IMR-90 (cell line): Measurements from ENCODE around the gene PSMD6. TPM values are rescaled to one million over a fixed set of nuclear protein-coding genes. Genes with fewer than 3 reads are reported as not detected.

Experiments
- ATAC-seq: fragments of 200-7000 bp; cut with Tn5 transposase; 2 replicates; pipeline ENCODE4 v1.9.1; 2020; ENCODE audit warnings: low read depth, mild to moderate bottlenecking, moderate library complexity
- BruUV-seq: library from RNA; stranded (reverse); fragments of 400-500 nt; replicated peaks from 2 replicates; lab custom pipeline; 2021; lab: Mats Ljungman, UMichigan
- CTCF ChIA-PET: fragments of 300-600 bp; formaldehyde crosslinking; extraction: SDS; loops from one replicate; lab custom pipeline; 2021; ENCODE audit warnings: antibody characterized with exemption; lab: Yijun Ruan, JAX
- POLR2A ChIA-PET: fragments of 300-600 bp; sonication (Branson Sonifier 250); formaldehyde crosslinking; loops from one replicate; lab custom pipeline; 2022; ENCODE audit warnings: antibody characterized with exemption; ENCODE audit not compliant: unreplicated experiment; lab: Charles Lee
- DNase-seq: peaks from one replicate; pipeline ENCODE4 v3.0.0; 2013
- H2AFZ ChIP-seq: replicated peaks from 2 replicates; pipeline ENCODE3; 2013; ENCODE audit warnings: low read length, mild to moderate bottlenecking; ENCODE audit not compliant: poor library complexity
- H2AK5ac ChIP-seq: 2 replicates; pipeline ENCODE4 v1.6.1; 2013; ENCODE audit warnings: low read depth, low read length, inconsistent platforms
- H2AK9ac ChIP-seq: replicated peaks from 2 replicates; pipeline ENCODE3; 2013; ENCODE audit warnings: mild to moderate bottlenecking, low read depth, low read length, moderate library complexity; ENCODE audit not compliant: poor library complexity
- H2BK120ac ChIP-seq: 2 replicates; pipeline ENCODE4 v1.6.1; 2013; ENCODE audit warnings: low read depth, low read length, inconsistent platforms
- H2BK15ac ChIP-seq: 3 replicates; pipeline ENCODE4 v1.6.1; 2013; ENCODE audit warnings: low read depth, low read length, inconsistent platforms
- H2BK20ac ChIP-seq: 2 replicates; pipeline ENCODE4 v1.6.1; 2013; ENCODE audit warnings: low read depth, mild to moderate bottlenecking, inconsistent platforms, low read length, moderate library complexity
- H2BK5ac ChIP-seq: 2 replicates; pipeline ENCODE4 v1.6.1; 2013; ENCODE audit warnings: mild to moderate bottlenecking, low read depth, low read length, inconsistent platforms; ENCODE audit not compliant: poor library complexity, severe bottlenecking
- H3K14ac ChIP-seq: replicated peaks from 2 replicates; pipeline ENCODE4 v1.6.1; 2013; ENCODE audit warnings: low read depth, low read length, inconsistent platforms
- H3K18ac ChIP-seq: 2 replicates; pipeline ENCODE4 v1.6.1; 2013; ENCODE audit warnings: low read depth, low read length, control low read depth
- H3K23ac ChIP-seq: 2 replicates; pipeline ENCODE4 v1.6.1; 2013; ENCODE audit warnings: low read depth, low read length, inconsistent platforms
- H3K27ac ChIP-seq: 2 replicates; pipeline ENCODE4 v1.5.1; 2013; ENCODE audit warnings: mild to moderate bottlenecking, control low read depth, low read length; ENCODE audit not compliant: insufficient read depth
- H3K27me3 ChIP-seq: 2 replicates; pipeline ENCODE4 v1.6.1; 2013; ENCODE audit warnings: low read length; ENCODE audit not compliant: control insufficient read depth, insufficient read depth
- H3K36me3 ChIP-seq: 2 replicates; pipeline ENCODE4 v1.6.1; 2013; ENCODE audit warnings: low read length, mixed read lengths; ENCODE audit not compliant: control insufficient read depth, insufficient read depth
- H3K4ac ChIP-seq: 2 replicates; pipeline ENCODE4 v1.6.1; 2013; ENCODE audit warnings: low read depth, low read length, inconsistent platforms
- H3K4me1 ChIP-seq: 2 replicates; pipeline ENCODE4 v1.6.1; 2013; ENCODE audit warnings: low read length, mixed read lengths; ENCODE audit not compliant: control insufficient read depth, insufficient read depth
- H3K4me2 ChIP-seq: 2 replicates; pipeline ENCODE4 v1.6.1; 2013; ENCODE audit warnings: low read depth, mild to moderate bottlenecking, control low read depth, low read length, moderate library complexity
- H3K4me3 ChIP-seq: 2 replicates; pipeline ENCODE4 v1.5.1; 2013; ENCODE audit warnings: low read depth, mild to moderate bottlenecking, control low read depth, low read length, moderate library complexity; ENCODE audit not compliant: insufficient read depth
- H3K56ac ChIP-seq: 2 replicates; pipeline ENCODE4 v1.6.1; 2013; ENCODE audit warnings: low read length, inconsistent platforms; ENCODE audit not compliant: insufficient read depth; ENCODE audit errors: extremely low read depth
- H3K79me1 ChIP-seq, 2 experiments: 2 replicates each; pipeline ENCODE4 v1.6.1; 2013; ENCODE audit warnings: low read length in 2 of 2, inconsistent platforms in 1 of 2, low read depth in 1 of 2
- H3K9ac ChIP-seq: 2 replicates; pipeline ENCODE4 v1.6.1; 2013; ENCODE audit warnings: low read depth, low read length, control low read depth
- H3K9me1 ChIP-seq: 2 replicates; pipeline ENCODE4 v1.6.1; 2013; ENCODE audit warnings: low read length, inconsistent platforms; ENCODE audit not compliant: insufficient read depth
- H3K9me3 ChIP-seq: 2 replicates; pipeline ENCODE4 v1.6.1; 2013; ENCODE audit warnings: low read length; ENCODE audit not compliant: control insufficient read depth, insufficient read depth
- H4K20me1 ChIP-seq: 2 replicates; pipeline ENCODE4 v1.6.1; 2013; ENCODE audit warnings: low read length, inconsistent platforms; ENCODE audit not compliant: insufficient read depth
- H4K5ac ChIP-seq: 2 replicates; pipeline ENCODE4 v1.6.1; 2013; ENCODE audit warnings: mild to moderate bottlenecking, low read depth, low read length, control low read depth
- H4K8ac ChIP-seq, 2 experiments: 2 replicates each; pipeline ENCODE4 v1.6.1; 2013; ENCODE audit warnings: low read depth in 2 of 2, low read length in 2 of 2, control low read depth in 1 of 2, inconsistent platforms in 1 of 2
- H4K91ac ChIP-seq: 2 replicates; pipeline ENCODE4 v1.6.1; 2013; ENCODE audit warnings: low read depth, low read length, inconsistent platforms; ENCODE audit not compliant: insufficient read depth
- BHLHE40 ChIP-seq: fragments of 150-350 bp; IDR thresholded peaks from 2 replicates; pipeline ENCODE4 v1.6.1; 2016; ENCODE audit warnings: mild to moderate bottlenecking, low read depth, low read length
- CEBPB ChIP-seq: IDR thresholded peaks from 2 replicates; pipeline ENCODE4 v1.6.1; 2012; ENCODE audit warnings: low read depth, low read length, improper control_type of control experiment
- CHD1 ChIP-seq: IDR thresholded peaks from 2 replicates; pipeline ENCODE4 v1.6.1; 2012; ENCODE audit warnings: low read depth, low read length, improper control_type of control experiment
- CTCF ChIP-seq: conservative IDR thresholded peaks from 2 replicates; pipeline ENCODE4 v1.5.1; 2012; ENCODE audit warnings: mild to moderate bottlenecking, low read depth, low read length, improper control_type of control experiment
- ELK1 ChIP-seq: fragments of 150-350 bp; IDR thresholded peaks from 2 replicates; pipeline ENCODE4 v1.6.1; 2016; ENCODE audit warnings: low read depth, mild to moderate bottlenecking, low read length, moderate library complexity, borderline replicate concordance
- MAFK ChIP-seq: IDR thresholded peaks from 2 replicates; pipeline ENCODE4 v1.6.1; 2012; ENCODE audit warnings: low read depth, low read length, improper control_type of control experiment
- MAZ ChIP-seq: IDR thresholded peaks from 2 replicates; pipeline ENCODE4 v1.6.1; 2012; ENCODE audit warnings: low read depth, mild to moderate bottlenecking, low read length, improper control_type of control experiment, moderate library complexity, borderline replicate concordance
- MXI1 ChIP-seq: IDR thresholded peaks from 2 replicates; pipeline ENCODE4 v1.6.1; 2012; ENCODE audit warnings: low read depth, mild to moderate bottlenecking, low read length, moderate library complexity, borderline replicate concordance
- POLR2A ChIP-seq: IDR thresholded peaks from 2 replicates; pipeline ENCODE4 v1.6.1; 2012; ENCODE audit warnings: mild to moderate bottlenecking, low read depth, low read length
- RAD21 ChIP-seq: IDR thresholded peaks from 2 replicates; pipeline ENCODE4 v1.6.1; 2012; ENCODE audit warnings: low read length, improper control_type of control experiment
- RCOR1 ChIP-seq: IDR thresholded peaks from 2 replicates; pipeline ENCODE4 v1.6.1; 2012; ENCODE audit warnings: mild to moderate bottlenecking, low read length, improper control_type of control experiment; ENCODE audit not compliant: insufficient replicate concordance
- SMC3 ChIP-seq: fragments of 150-350 bp; IDR thresholded peaks from 2 replicates; pipeline ENCODE4 v1.6.1; 2016; ENCODE audit warnings: low read depth, mild to moderate bottlenecking, antibody characterized with exemption, low read length, moderate library complexity
- USF2 ChIP-seq: fragments of 150-350 bp; IDR thresholded peaks from 2 replicates; pipeline ENCODE4 v1.6.1; 2017; ENCODE audit warnings: mild to moderate bottlenecking, antibody characterized with exemption, low read length, low read depth
- WGBS, 2 experiments: methylation state at CpG; one replicate each; pipeline versions ENCODE4 v1.1.5 to v1.1.7; 2013; ENCODE audit warnings: missing lambda C conversion rate in 2 of 2; ENCODE audit not compliant: insufficient read length in 1 of 2; ENCODE audit errors: extremely low coverage in 2 of 2; 5-methylcytosine and 5-hydroxymethylcytosine counted together
- dilution Hi-C: fragments of 300-500 bp; cut with HindIII; formaldehyde crosslinking; loops from one replicate; pipeline ENCODE4 v1.14.3; 2018; ENCODE audit warnings: low sequenced_read_pairs; ENCODE audit not compliant: unreplicated experiment
- in situ Hi-C: fragments of 300-500 bp; cut with MboI; formaldehyde crosslinking; loops from 3 replicates; pipeline ENCODE4 v1.14.3; 2019; ENCODE audit warnings: low sequenced_read_pairs, inconsistent platforms, mixed read lengths
- intact Hi-C: fragments of 100-400 bp; cut with micrococcal nuclease; formaldehyde crosslinking; loops from 2 replicates; pipeline ENCODE4 v1.10.0; 2022
- polyA plus RNA-seq, 3 experiments: library from polyadenylated mRNA; depleted of rRNA; stranded (reverse); fragments of >200 nt; gene quantifications; 2 replicates each; pipeline ENCODE4 v1.2.3, GENCODE V29; 2012; ENCODE audit warnings: low replicate concordance in 1 of 3
- total RNA-seq: library from RNA; depleted of rRNA; stranded (reverse); fragments of >200 nt; gene quantifications from 2 replicates; pipeline ENCODE4 v1.2.3, GENCODE V29; 2012

The PSMD6 gene
- total and polyA plus RNA-seq, 2 of the 4 experiments (the other 2 are of a cell fraction), result 86.6 to 91.8 TPM

GRCh38 chr3:64023187-64023860 is at the start of gene PSMD6 (continued):
- peak; percentile 100 for TF ChIP-seq CTCF

DNA sequence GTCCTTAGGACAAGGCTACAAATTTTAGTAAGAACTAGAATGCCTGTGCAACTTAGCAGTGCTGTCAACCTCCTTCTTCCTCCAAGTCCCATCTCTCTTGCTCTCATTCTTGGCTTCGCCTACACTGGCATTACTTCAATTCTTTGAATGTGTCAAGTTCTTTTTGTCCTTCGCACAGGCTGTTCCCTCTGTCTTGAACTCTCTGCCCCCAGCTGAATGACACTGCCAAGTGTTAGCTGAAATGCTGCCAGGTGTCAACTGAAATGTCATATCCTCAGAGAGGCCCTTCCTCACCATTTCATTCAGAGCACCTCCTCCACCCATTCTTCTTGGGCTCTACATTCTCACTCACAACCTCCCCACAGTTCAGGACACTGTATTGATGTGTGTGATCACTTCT is 48.8 kb upstream of the PSMD6 start:
- Histone ChIP-seq H3K4me2 (no peak overlapping the region), H3K14ac (no peak overlapping the region), H3K27me3 (no peaks in the 10 kb centered on the region), H2AK5ac (peak overlapping the region; percentile 62; the same call in 1 of the 2 replicates), H3K23ac (no peak overlapping the region), H2AK9ac (no peak overlapping the region), H3K4ac (no peak overlapping the region; the same call in 1 of the 2 replicates), H3K27ac (no peak overlapping the region), H3K18ac (no peak overlapping the region), H4K91ac (no peak overlapping the region), H2BK120ac (no peak overlapping the region), H3K4me3 (no peak overlapping the region), H2BK20ac (no peak overlapping the region), H2BK15ac (no peak overlapping the region), H3K56ac (no peak overlapping the region), H4K8ac (no peak overlapping the region), H3K79me1 (no peaks in the 10 kb centered on the region), H2AFZ (no peak overlapping the region), H3K4me1 (peaks cover 7% of the 10 kb centered on the region; the same call in 1 of the 2 replicates), H3K9ac (no peak overlapping the region), H4K5ac (no peak overlapping the region), H3K9me1 (no peaks in the 10 kb centered on the region; the same call in 1 of the 2 replicates), H2BK5ac (no peak overlapping the region), H4K20me1 (no peaks in the 10 kb centered on the region), H3K36me3 (no peaks in the 10 kb centered on the region), H3K9me3 (peaks cover 2% of the 10 kb centered on the region; the same call in 1 of the 2 replicates)
- no TSS peak for BruUV-seq
- WGBS, 2 experiments, result no CpG with 5 or more reads among the region's 2 CpGs
- CTCF ChIA-PET, result no interaction called here
- ATAC-seq (no peak), DNase-seq (no peak)
- in situ Hi-C loops (no loop called here), dilution Hi-C loops (no loop called here), intact Hi-C loops (no loop called here)
- POLR2A ChIA-PET, result no interaction called here
- TF ChIP-seq POLR2A (no peak), CHD1 (no peak), MAZ (no peak), RAD21 (no peak), RCOR1 (no peak), USF2 (no peak), CEBPB (no peak), BHLHE40 (no peak), ELK1 (no peak), SMC3 (no peak), MXI1 (no peak), MAFK (no peak)
